Measurements from ENCODE around the gene ARHGEF10L.

ARHGEF10L gene

GRCh38 chr1:17511188-17511587, 28.3 kb upstream of the ARHGEF10L start:
- H3K9me3 ChIP-seq, result no peaks in the 10 kb centered on the region
- peaks cover 5 to 6% of the 10 kb centered on the region in 2 experiments for H3K4me1 ChIP-seq (ENCODE audit: control insufficient read depth in 1 of 2, insufficient read depth in 1 of 2, low read depth in 1 of 2, low read length in 1 of 2)
- no peak overlapping the region for H3K27ac ChIP-seq
- no peak for TF ChIP-seq CTCF (IDR thresholded peaks at IDR 0.05)
- H3K36me3 ChIP-seq, result no peaks in the 10 kb centered on the region
- no peak overlapping the region for H3K4me3 ChIP-seq (ENCODE audit: low read depth in 1 of 2, low read length in 1 of 2)
- peaks cover 71% of the 10 kb centered on the region for H3K27me3 ChIP-seq

GRCh38 chr1:17513131-17513530, 26.4 kb upstream of the ARHGEF10L start:
- Histone ChIP-seq H3K4me1 (ENCODE audit: control insufficient read depth in 1 of 2, insufficient read depth in 1 of 2, low read depth in 1 of 2, low read length in 1 of 2) (peaks cover 5 to 6% of the 10 kb centered on the region in 2 experiments), H3K27ac (no peak overlapping the region), H3K36me3 (no peaks in the 10 kb centered on the region), H3K9me3 (no peaks in the 10 kb centered on the region), H3K27me3 (peaks cover 73% of the 10 kb centered on the region), H3K4me3 (ENCODE audit: low read depth in 1 of 2, low read length in 1 of 2) (no peak overlapping the region)
- TF ChIP-seq CTCF (IDR thresholded peaks at IDR 0.05), result no peak

GRCh38 chr1:17514776-17515175, 24.7 kb upstream of the ARHGEF10L start:
- H3K4me3 ChIP-seq (ENCODE audit: low read depth in 1 of 2, low read length in 1 of 2), result no peak overlapping the region
- no peaks in the 10 kb centered on the region for H3K36me3 ChIP-seq
- TF ChIP-seq CTCF (IDR thresholded peaks at IDR 0.05), result no peak
- H3K27me3 ChIP-seq, result peaks cover 62% of the 10 kb centered on the region
- H3K9me3 ChIP-seq, result no peaks in the 10 kb centered on the region
- H3K4me1 ChIP-seq (ENCODE audit: control insufficient read depth in 1 of 2, insufficient read depth in 1 of 2, low read depth in 1 of 2, low read length in 1 of 2), result no peaks in the 10 kb centered on the region
- H3K27ac ChIP-seq, result no peak overlapping the region

- no peak overlapping the region for H3K4me3 ChIP-seq (ENCODE audit: low read depth in 1 of 2, low read length in 1 of 2)
- H3K27ac ChIP-seq, result no peak overlapping the region
- no peaks in the 10 kb centered on the region for H3K36me3 ChIP-seq
- peaks cover 62% of the 10 kb centered on the region for H3K27me3 ChIP-seq
- no peaks in the 10 kb centered on the region for H3K4me1 ChIP-seq (ENCODE audit: control insufficient read depth in 1 of 2, insufficient read depth in 1 of 2, low read depth in 1 of 2, low read length in 1 of 2)
- no peak for TF ChIP-seq CTCF (IDR thresholded peaks at IDR 0.05)
- no peaks in the 10 kb centered on the region for H3K9me3 ChIP-seq
Observed at GRCh38 chr1:17515902-17516301, 23.6 kb upstream of the ARHGEF10L start.

- Histone ChIP-seq H3K4me1 (ENCODE audit: control insufficient read depth in 1 of 2, insufficient read depth in 1 of 2, low read depth in 1 of 2, low read length in 1 of 2) (no peaks in the 10 kb centered on the region), H3K36me3 (no peaks in the 10 kb centered on the region), H3K27ac (no peak overlapping the region), H3K9me3 (no peaks in the 10 kb centered on the region), H3K27me3 (peaks cover 62% of the 10 kb centered on the region), H3K4me3 (ENCODE audit: low read depth in 1 of 2, low read length in 1 of 2) (no peak overlapping the region)
- TF ChIP-seq CTCF (IDR thresholded peaks at IDR 0.05), result no peak
Observed at GRCh38 chr1:17516303-17517214, 22.9 kb upstream of the ARHGEF10L start.
